Measurements from ENCODE around the gene ZNF19.

GRCh38 chr16:71498031-71498430 is 8.9 kb upstream of the ZNF19 start:
- TF ChIP-seq, protein P1, sequence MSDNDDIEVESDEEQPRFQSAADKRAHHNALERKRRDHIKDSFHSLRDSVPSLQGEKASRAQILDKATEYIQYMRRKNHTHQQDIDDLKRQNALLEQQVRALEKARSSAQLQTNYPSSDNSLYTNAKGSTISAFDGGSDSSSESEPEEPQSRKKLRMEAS (IDR thresholded peaks at IDR 0.05) = no peak
- no peak for TF ChIP-seq RAD21 (IDR thresholded peaks at IDR 0.05; ENCODE audit: low read depth)

Data from Ishikawa (cell line).